GM12878 (cell line): Measurements from ENCODE around the gene DDX49. TPM values are rescaled to one million over a fixed set of nuclear protein-coding genes. Genes with fewer than 3 reads are reported as not detected.

ENCODE experiments used
- ATAC-seq: fragments of 200-7000 bp; cut with Tn5 transposase; 3 replicates; pipeline ENCODE4 v1.9.1; 2020; ENCODE audit warnings: mild to moderate bottlenecking, moderate library complexity
- BruUV-seq: library from RNA; stranded (reverse); fragments of 400-500 nt; replicated peaks from 2 replicates; lab custom pipeline; 2021; lab: Mats Ljungman, UMichigan
- CTCF ChIA-PET: fragments of 300-600 bp; sonication (Branson Sonifier 250); formaldehyde crosslinking; extraction: SDS; loops from one replicate; lab custom pipeline; 2021; ENCODE audit warnings: inconsistent platforms; lab: Yijun Ruan, JAX
- POLR2A ChIA-PET: fragments of 350-600 bp; formaldehyde crosslinking; extraction: SDS; loops from one replicate; lab custom pipeline; 2021; ENCODE audit warnings: inconsistent platforms; lab: Charles Lee
- RAD21 ChIA-PET: fragments of 300-600 bp; sonication (Branson Sonifier 250); formaldehyde crosslinking; loops from one replicate; lab custom pipeline; 2023; ENCODE audit warnings: antibody characterized with exemption; ENCODE audit not compliant: unreplicated experiment; lab: Charles Lee
- SMC1A ChIA-PET: fragments of 300-600 bp; sonication (Branson Sonifier 250); formaldehyde crosslinking; loops from one replicate; lab custom pipeline; 2023; ENCODE audit not compliant: unreplicated experiment, uncharacterized antibody; lab: Charles Lee
- DNase-seq: peaks from one replicate; pipeline ENCODE4 v3.0.0-alpha.2; 2011; ENCODE audit warnings: low read depth, low spot score
- FAIRE-seq: peaks from 3 replicates; lab custom pipeline; 2011; peaks lifted over from hg19 to GRCh38; lab: Jason Lieb, UNC
- H2AFZ ChIP-seq: 2 replicates; pipeline ENCODE4 v1.6.0; 2011; ENCODE audit warnings: low read depth, low read length, control low read depth; ENCODE audit not compliant: control insufficient read depth
- H3K27ac ChIP-seq: 2 replicates; pipeline ENCODE4 v1.5.1; 2011; ENCODE audit warnings: control low read depth; ENCODE audit not compliant: control insufficient read depth, insufficient read depth
- H3K27me3 ChIP-seq, 2 experiments: replicated peaks in 1 of 2; 2 replicates each; pipeline versions ENCODE4 v1.6.0 to v1.6.1; 2011; ENCODE audit warnings: low read length in 1 of 2; ENCODE audit not compliant: control insufficient read depth in 2 of 2, insufficient read depth in 2 of 2
- H3K36me3 ChIP-seq, 2 experiments: 2 replicates each; pipeline ENCODE4 v1.5.1; 2011; ENCODE audit warnings: low read length in 1 of 2; ENCODE audit not compliant: control insufficient read depth in 2 of 2, insufficient read depth in 2 of 2
- H3K4me1 ChIP-seq: 2 replicates; pipeline ENCODE4 v1.6.1; 2011; ENCODE audit warnings: mild to moderate bottlenecking, low read length, moderate library complexity, mixed read lengths; ENCODE audit not compliant: control insufficient read depth, insufficient read depth
- H3K4me2 ChIP-seq: 2 replicates; pipeline ENCODE4 v1.6.0; 2011; ENCODE audit warnings: control low read depth; ENCODE audit not compliant: control insufficient read depth, insufficient read depth
- H3K4me3 ChIP-seq: fragments of 200-600 bp; sonication (generic); 2 replicates; pipeline ENCODE4 v1.5.1; 2016
- H3K79me2 ChIP-seq: 2 replicates; pipeline ENCODE4 v1.6.0; 2011; ENCODE audit warnings: low read length; ENCODE audit not compliant: control insufficient read depth, insufficient read depth
- H3K9ac ChIP-seq: 2 replicates; pipeline ENCODE4 v1.8.0; 2011; ENCODE audit warnings: low read length, control low read depth, mixed read lengths; ENCODE audit not compliant: control insufficient read depth, insufficient read depth
- H3K9me3 ChIP-seq: replicated peaks from 3 replicates; pipeline ENCODE4 v1.5.1; 2011; ENCODE audit warnings: mild to moderate bottlenecking, low read length; ENCODE audit not compliant: control insufficient read depth, insufficient read depth
- H4K20me1 ChIP-seq: 2 replicates; pipeline ENCODE4 v1.6.0; 2011; ENCODE audit not compliant: control insufficient read depth, insufficient read depth
- ATF2 ChIP-seq: IDR thresholded peaks from 2 replicates; pipeline ENCODE4 v1.6.1; 2012; ENCODE audit warnings: low read length, inconsistent platforms
- MEF2B ChIP-seq: fragments of 450-650 bp; IDR thresholded peaks from 2 replicates; pipeline ENCODE4 v1.6.1; 2018; ENCODE audit warnings: mild to moderate bottlenecking, moderate library complexity; ENCODE audit not compliant: partially characterized antibody, poor library complexity, severe bottlenecking
- ZBTB4 ChIP-seq: fragments of 450-650 bp; formaldehyde crosslinking; IDR thresholded peaks from 2 replicates; pipeline ENCODE4 v1.4.0; 2022; ENCODE audit warnings: mild to moderate bottlenecking, moderate library complexity
- ZZZ3 ChIP-seq: IDR thresholded peaks from 2 replicates; pipeline ENCODE4 v1.6.1; 2011; ENCODE audit warnings: low read depth; ENCODE audit not compliant: control insufficient read depth, insufficient read length
- WGBS: methylation state at CpG from one replicate; pipeline ENCODE4 v1.1.6; 2016; ENCODE audit warnings: low lambda C conversion rate; ENCODE audit not compliant: insufficient replicate concordance, insufficient coverage; ENCODE audit errors: missing lambda C conversion rate; 5-methylcytosine and 5-hydroxymethylcytosine counted together
- in situ Hi-C: fragments of 300-500 bp; cut with MboI; formaldehyde crosslinking; loops from 9 replicates; pipeline ENCODE4 v1.14.3; 2018; ENCODE audit warnings: mixed read lengths
- intact Hi-C: fragments of 100-400 bp; cut with micrococcal nuclease; formaldehyde crosslinking; loops from one replicate; pipeline ENCODE4 v1.14.2; 2022; ENCODE audit not compliant: unreplicated experiment
- polyA plus RNA-seq, 11 experiments: library from polyadenylated mRNA; depleted of rRNA in 4 of 11; unstranded in 6 of 11; stranded (reverse) in 5 of 11; fragments of >200 nt; fragmentation: Nextera tagmentation in 4 of 11; fragmentation: Illumina TruSeq in 1 of 11; extraction: Ambion mirVana in 4 of 11; extraction: Trizol in 1 of 11; gene quantifications; 1 replicate in 1 of 11; 2 replicates in 10 of 11; pipeline versions ENCODE4 v1.2.1 to v1.2.3, GENCODE V29; 2011 to 2016; ENCODE audit warnings: inconsistent platforms in 2 of 11, missing spikeins in 2 of 11, low read depth in 1 of 11
- total RNA-seq, 4 experiments: library from RNA; depleted of rRNA in 3 of 4; stranded (reverse); fragments of >200 nt in 3 of 4; fragmentation: Illumina TruSeq in 1 of 4; extraction: Trizol in 1 of 4; gene quantifications; 2 replicates each; pipeline versions ENCODE4 v1.2.1 to v1.2.3, GENCODE V29; 2013 to 2021
- TF ChIP-seq, protein P1 (sequence below): fragments of 450-650 bp; IDR thresholded peaks from 2 replicates; pipeline ENCODE4 v1.6.1; 2017; ENCODE audit warnings: antibody characterized with exemption, mild to moderate bottlenecking, moderate library complexity

The DDX49 gene
- total and polyA plus RNA-seq, 10 of the 15 experiments (the other 5 are each of a cell fraction or from before 2014, with no cell fraction given), result 0.58 to 102 (median 48.1) TPM

GRCh38 chr19:18948075-18948975, 28.8 kb downstream of the DDX49 start:
- Histone ChIP-seq H3K36me3 (no peaks in the 10 kb centered on the region), H3K27me3 (no peaks in the 10 kb centered on the region), H2AFZ (no peak overlapping the region), H3K79me2 (no peaks in the 10 kb centered on the region), H3K27ac (no peak overlapping the region), H3K9me3 (no peaks in the 10 kb centered on the region), H3K4me2 (no peak overlapping the region), H3K4me3 (no peak overlapping the region), H3K9ac (no peak overlapping the region), H3K4me1 (peaks cover 14% of the 10 kb centered on the region), H4K20me1 (no peaks in the 10 kb centered on the region)
- ChIA-PET SMC1A (interaction anchor here (0.6 to 0.9 kb wide), 3 partner anchors 39 to 874 kb away, joined by 3 to 4 read pairs (median 3); no protein-coding TSS in a partner anchor), CTCF (no interaction called here), RAD21 (interaction anchor here (1.4 kb wide), 1 partner anchor 11 kb away, joined by 5 read pairs; no protein-coding TSS in a partner anchor), POLR2A (no interaction called here)
- DNase-seq, result no peak
- ATAC-seq, result no peak
- in situ Hi-C loops (no loop called here), intact Hi-C loops (no loop called here)
- no TSS peak for BruUV-seq
- no peak for FAIRE-seq
- 31% methylated on average over 13 of the region's 15 CpGs for WGBS
- TF ChIP-seq ZBTB4 (CRISPR knock-in tag), result no peak
- no peak for TF ChIP-seq ATF2
- TF ChIP-seq ZZZ3, result no peak
- peak; percentile 68 for TF ChIP-seq MEF2B
- TF ChIP-seq, protein P1, sequence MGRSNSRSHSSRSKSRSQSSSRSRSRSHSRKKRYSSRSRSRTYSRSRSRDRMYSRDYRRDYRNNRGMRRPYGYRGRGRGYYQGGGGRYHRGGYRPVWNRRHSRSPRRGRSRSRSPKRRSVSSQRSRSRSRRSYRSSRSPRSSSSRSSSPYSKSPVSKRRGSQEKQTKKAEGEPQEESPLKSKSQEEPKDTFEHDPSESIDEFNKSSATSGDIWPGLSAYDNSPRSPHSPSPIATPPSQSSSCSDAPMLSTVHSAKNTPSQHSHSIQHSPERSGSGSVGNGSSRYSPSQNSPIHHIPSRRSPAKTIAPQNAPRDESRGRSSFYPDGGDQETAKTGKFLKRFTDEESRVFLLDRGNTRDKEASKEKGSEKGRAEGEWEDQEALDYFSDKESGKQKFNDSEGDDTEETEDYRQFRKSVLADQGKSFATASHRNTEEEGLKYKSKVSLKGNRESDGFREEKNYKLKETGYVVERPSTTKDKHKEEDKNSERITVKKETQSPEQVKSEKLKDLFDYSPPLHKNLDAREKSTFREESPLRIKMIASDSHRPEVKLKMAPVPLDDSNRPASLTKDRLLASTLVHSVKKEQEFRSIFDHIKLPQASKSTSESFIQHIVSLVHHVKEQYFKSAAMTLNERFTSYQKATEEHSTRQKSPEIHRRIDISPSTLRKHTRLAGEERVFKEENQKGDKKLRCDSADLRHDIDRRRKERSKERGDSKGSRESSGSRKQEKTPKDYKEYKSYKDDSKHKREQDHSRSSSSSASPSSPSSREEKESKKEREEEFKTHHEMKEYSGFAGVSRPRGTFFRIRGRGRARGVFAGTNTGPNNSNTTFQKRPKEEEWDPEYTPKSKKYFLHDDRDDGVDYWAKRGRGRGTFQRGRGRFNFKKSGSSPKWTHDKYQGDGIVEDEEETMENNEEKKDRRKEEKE, result no peak
